Activated T-cell treated with anti-CD3 and anti-CD28 coated beads for 1 hour (primary cell): ENCODE data around the gene MSH3.
"Not testable (repeated sequence)": the region's sequence is repeated elsewhere in the genome, so short reads cannot be mapped to it uniquely, and the experiment has no call there.

ENCODE experiments used
- DNase-seq: peaks from one replicate; pipeline ENCODE4 v3.0.0-alpha.2; 2020; ENCODE audit warnings: low read depth

The MSH3 gene

DNA sequence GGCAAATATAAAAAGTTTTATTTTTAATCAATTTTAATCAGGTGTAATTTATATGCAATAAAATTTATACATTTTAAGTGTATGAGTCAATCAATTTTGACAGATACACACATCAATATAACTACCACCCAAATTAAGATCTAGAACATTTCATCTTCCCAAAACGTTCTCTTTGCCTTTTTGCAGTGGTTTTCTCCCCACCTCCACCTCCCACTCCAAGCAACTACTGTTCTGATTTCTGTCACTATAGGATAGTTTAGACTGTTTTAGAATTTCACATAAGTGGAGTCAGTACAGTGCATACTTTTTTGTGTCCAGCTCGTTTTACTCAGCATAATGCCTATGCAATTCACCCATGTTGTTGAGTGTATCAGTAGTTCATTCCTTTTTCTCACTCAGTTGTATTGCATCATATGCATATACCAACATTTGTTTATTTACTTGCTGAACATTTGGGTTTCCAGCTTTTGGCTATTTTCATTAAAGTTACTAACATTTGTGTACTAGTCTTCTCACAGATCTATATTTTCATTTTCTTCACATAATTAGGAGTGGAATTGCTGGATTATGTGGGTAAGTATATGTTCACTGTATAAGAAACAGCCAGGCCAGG, 52.5 kb downstream of the MSH3 start:
- DNase-seq, result no peak

GRCh38 chr5:80707645-80708044, 53.2 kb downstream of the MSH3 start:
- DNase-seq, result no peak

GRCh38 chr5:80711216-80711615, 56.8 kb downstream of the MSH3 start:
- DNase-seq, result no peak

- no peak for DNase-seq
Observed at GRCh38 chr5:80711938-80712337, 57.5 kb downstream of the MSH3 start.

- no peak for DNase-seq
Observed at GRCh38 chr5:80712919-80713318, 58.5 kb downstream of the MSH3 start.

- DNase-seq, result no peak
Observed at GRCh38 chr5:80713631-80714030, 59.2 kb downstream of the MSH3 start.

DNA sequence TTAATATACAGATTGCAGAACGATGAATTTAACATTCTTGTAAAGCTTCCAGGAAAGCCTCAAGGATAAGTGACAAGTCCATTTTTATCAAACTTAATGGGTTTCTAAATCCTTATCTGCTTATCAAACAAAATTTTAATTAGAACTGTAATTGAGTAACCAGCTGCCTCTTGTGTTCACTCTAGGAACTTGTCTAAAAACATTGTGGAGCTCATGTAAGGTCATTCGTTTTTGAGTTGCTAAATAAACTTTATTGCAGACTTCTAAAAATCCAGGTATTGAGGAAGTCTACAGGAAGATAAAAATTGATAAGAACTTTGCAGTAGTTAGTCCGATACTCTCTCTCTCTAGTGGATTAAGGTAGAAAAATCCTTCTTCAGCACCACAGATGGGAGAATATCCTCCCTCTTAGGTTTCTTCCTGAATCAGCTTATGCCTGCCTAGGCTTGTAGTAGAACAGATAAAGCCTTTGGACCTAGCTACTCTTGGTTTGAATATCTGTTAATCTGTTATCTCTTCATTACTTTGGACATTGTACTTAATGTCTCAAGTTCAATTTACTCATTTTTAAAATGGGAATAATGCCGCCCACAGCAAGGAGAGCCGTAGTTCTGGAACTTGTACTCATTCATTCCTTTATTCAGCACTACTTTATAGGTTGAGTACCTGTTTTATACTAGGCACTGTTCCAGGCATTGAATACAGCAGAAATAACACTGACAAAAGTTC, 60.3 kb downstream of the MSH3 start:
- no peak for DNase-seq

DNA sequence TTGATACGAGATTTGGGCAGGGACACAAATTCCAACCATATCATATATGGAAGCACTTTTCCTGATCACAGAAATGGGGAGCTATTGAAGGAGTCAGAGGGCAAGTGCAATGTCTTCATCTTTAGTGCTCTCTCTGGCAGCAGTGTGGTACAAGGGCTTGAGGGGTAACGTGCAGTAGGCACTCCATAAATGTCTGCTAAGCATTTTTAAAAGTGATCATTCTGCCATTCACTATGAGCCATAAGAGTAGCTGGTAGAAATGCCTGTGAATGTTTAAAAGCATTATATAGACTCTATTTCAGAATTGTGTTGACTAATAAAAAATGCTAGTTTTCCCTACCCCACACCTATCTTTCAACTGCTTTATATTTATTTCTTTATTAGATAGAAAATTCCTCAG, 61.4 kb downstream of the MSH3 start:
- no peak for DNase-seq

GRCh38 chr5:80720181-80720580, 65.7 kb downstream of the MSH3 start:
- DNase-seq, result no peak

DNA sequence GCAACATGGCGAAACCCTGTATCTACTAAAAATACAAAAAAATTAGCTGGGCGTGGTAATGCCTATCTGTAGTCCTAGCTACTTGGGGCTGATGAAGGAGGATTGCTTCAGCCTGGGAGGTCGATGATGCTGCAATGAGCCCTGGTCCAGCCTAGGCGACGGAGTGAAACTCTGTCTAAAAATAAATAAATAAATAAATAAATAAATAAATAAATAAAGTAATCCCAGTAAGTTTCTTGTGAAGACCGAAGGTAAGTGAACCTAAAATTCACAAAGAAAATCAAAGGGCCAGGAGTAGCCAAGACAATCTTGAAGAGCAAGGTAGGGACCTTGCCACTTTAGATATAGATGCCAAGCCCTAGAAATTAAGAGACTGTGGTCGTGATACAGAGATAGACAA, 68.5 kb downstream of the MSH3 start:
- no peak for DNase-seq

DNA sequence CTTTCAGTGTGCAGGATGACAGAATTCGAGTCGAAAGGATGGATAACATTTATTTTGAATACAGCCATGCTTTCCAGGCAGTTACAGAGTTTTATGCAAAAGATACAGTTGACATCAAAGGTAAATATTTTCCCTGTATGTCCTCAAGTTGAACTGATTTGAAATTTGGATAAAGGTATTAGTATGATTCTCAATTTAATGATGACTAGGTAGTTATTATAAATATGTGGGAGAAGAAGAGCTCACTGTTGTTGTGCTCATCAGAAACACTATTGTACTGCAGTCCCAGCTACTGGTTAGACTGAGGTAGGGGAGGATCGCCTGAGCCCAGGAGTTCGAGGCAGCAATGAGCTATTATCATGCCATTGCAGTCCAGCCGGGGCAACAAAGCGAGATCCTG, 71.0 kb downstream of the MSH3 start:
- DNase-seq, result no peak

GRCh38 chr5:80736730-80737129, 82.3 kb downstream of the MSH3 start:
- no peak for DNase-seq

GRCh38 chr5:80738466-80738865, 84.0 kb downstream of the MSH3 start:
- DNase-seq, result no peak

GRCh38 chr5:80739057-80739456, 84.6 kb downstream of the MSH3 start:
- DNase-seq, result no peak

- no peak for DNase-seq
Observed at GRCh38 chr5:80739496-80739895, 85.0 kb downstream of the MSH3 start.

DNA sequence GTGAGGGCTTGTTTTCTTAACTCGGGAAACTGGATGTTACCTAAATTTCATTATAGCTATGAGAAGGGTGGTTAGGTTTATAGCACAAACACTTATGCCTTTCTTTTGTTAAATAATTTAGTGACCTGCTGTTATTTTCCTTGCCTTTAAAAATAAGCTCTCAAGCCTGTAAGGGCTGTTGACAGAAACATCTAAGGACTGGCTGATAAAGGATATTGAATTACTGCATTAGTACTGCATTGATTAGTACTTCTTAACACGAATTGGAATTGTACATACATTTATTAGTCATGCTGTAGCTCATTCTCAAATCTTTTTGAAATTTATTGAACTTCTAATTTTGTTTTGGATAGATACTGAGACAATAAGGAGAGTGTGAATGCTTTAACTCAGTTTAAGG, 85.4 kb downstream of the MSH3 start:
- DNase-seq, result no peak

DNA sequence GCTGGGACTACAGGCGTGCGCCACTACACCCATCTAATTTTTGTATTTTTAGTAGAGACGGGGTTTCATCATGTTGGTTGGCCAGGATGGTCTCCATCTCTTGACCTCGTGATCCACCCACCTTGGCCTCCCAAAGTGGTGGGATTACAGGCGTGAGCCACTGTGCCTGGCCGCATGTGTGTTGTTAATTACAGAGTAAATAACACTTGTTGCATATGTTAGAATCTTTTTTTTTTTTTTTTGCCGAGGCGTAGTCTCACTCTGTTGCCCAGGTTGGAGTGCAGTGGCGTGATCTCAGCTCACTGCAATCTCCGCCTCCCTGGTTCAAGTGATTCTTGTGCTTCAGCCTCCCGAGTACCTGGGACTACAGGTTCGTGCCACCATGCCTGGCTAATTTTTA, 86.0 kb downstream of the MSH3 start:
- not testable (repeated sequence) for DNase-seq

DNA sequence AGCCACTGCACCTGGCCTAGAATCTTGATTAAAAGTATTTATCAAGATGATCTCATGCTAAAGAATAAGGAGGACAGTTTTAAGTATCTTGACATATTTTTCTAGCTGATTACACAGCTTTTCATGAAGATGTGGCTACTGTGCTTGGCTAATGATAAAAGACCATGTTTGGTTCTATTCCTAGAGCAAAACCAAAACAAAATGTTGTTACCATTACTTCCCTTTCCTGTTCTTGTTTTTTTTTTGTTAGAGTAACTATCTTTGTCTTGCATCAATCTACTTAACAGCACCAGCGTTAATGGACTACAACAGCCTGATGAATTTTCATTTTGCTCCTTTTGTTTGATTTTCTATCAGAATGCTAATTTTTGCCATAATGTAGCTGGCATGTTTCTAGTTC, 86.5 kb downstream of the MSH3 start:
- no peak for DNase-seq

- no peak for DNase-seq
Observed at GRCh38 chr5:80744149-80744548, 89.7 kb downstream of the MSH3 start.

DNA sequence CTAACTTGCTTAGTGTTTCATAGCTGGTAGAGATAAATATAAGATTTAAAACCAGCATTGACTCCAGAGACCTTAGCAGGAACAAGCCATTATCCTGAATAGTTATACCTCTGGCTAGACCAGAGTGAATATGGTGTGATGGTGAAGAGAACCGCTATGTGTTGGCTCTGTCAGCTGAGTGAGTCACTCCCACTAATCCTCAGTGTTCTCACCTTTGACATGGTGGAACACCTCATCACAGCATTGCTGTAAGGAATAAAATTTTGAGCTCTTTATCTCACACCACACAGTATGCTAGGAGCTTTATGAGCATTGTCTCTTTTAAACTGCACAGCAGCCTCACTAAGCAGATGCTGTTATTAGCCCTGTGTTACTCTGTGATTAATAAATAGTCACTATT, 91.0 kb downstream of the MSH3 start:
- DNase-seq, result no peak

DNA sequence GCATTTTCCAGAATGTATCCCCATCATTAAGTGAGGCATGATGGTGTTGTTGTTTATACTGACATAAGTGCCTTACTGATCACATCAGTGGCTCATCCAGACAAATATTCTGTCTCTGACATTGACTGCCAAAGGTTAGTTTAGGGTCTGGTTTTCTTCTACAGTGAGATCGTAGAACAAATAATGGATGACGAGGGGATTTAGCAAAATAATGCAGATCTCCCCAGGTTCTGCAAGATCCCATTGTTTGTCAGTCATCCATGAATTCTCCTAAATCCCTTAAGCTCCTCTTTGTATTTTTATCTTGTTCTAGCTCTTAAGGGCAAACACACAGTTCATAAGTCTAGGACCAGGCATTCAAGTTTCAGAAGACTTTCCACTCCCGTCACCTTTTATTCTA, 93.5 kb downstream of the MSH3 start:
- DNase-seq, result no peak

- DNase-seq, result no peak
Observed at GRCh38 chr5:80752427-80752826, 98.0 kb downstream of the MSH3 start.

DNA sequence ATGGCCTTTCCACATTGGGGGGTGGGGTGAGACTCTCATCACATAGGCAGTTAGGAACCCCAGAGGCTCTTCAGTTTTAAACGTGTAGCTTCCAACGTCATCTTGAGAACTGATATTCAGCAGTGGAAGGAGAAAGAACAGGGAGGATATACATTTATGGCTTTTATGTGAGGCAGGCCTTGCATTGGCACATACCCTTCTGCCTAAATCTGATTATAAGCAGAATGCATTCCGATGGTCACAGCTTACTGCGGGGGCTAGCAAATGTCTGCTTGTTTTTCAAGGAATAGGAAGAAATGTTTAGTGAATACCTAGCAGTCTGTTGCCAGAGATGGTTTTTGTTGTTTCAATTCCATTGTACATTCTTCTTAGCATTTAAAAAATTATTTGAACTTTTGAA, 99.3 kb downstream of the MSH3 start:
- DNase-seq, result no peak

GRCh38 chr5:80754900-80755299, 100.4 kb downstream of the MSH3 start:
- DNase-seq, result no peak
